Measurements from ENCODE around the gene SCARF2.

The SCARF2 gene

GRCh38 chr22:20388200-20388599 lies 49.4 kb downstream of the SCARF2 start:
- Histone ChIP-seq H3K4me3 (replicated peaks; ENCODE audit: insufficient read depth, low read length) (no peak overlapping the region), H3K27me3 (ENCODE audit: insufficient read depth, poor library complexity, severe bottlenecking) (no peaks in the 10 kb centered on the region), H3K27ac (replicated peaks) (no peak overlapping the region)
- no peak for TF ChIP-seq POLR2AphosphoS5 (IDR thresholded peaks at IDR 0.05; ENCODE audit: low read depth)
- TF ChIP-seq CTCF (IDR thresholded peaks at IDR 0.05; ENCODE audit: insufficient read depth, low read length) = no peak
- TF ChIP-seq SPI1 (IDR thresholded peaks at IDR 0.05; ENCODE audit: borderline replicate concordance, low read depth) = no peak
- TF ChIP-seq GABPA (IDR thresholded peaks at IDR 0.05; ENCODE audit: low read depth) = no peak
- TF ChIP-seq, protein P1, sequence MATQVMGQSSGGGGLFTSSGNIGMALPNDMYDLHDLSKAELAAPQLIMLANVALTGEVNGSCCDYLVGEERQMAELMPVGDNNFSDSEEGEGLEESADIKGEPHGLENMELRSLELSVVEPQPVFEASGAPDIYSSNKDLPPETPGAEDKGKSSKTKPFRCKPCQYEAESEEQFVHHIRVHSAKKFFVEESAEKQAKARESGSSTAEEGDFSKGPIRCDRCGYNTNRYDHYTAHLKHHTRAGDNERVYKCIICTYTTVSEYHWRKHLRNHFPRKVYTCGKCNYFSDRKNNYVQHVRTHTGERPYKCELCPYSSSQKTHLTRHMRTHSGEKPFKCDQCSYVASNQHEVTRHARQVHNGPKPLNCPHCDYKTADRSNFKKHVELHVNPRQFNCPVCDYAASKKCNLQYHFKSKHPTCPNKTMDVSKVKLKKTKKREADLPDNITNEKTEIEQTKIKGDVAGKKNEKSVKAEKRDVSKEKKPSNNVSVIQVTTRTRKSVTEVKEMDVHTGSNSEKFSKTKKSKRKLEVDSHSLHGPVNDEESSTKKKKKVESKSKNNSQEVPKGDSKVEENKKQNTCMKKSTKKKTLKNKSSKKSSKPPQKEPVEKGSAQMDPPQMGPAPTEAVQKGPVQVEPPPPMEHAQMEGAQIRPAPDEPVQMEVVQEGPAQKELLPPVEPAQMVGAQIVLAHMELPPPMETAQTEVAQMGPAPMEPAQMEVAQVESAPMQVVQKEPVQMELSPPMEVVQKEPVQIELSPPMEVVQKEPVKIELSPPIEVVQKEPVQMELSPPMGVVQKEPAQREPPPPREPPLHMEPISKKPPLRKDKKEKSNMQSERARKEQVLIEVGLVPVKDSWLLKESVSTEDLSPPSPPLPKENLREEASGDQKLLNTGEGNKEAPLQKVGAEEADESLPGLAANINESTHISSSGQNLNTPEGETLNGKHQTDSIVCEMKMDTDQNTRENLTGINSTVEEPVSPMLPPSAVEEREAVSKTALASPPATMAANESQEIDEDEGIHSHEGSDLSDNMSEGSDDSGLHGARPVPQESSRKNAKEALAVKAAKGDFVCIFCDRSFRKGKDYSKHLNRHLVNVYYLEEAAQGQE (IDR thresholded peaks at IDR 0.05; ENCODE audit: insufficient replicate concordance, low read depth) = no peak
- DNase-seq (ENCODE audit: low read depth in 1 of 2, low spot score in 1 of 2) = no peak

GRCh38 chr22:20386972-20387371 lies 50.7 kb downstream of the SCARF2 start:
- TF ChIP-seq CTCF (IDR thresholded peaks at IDR 0.05; ENCODE audit: insufficient read depth, low read length) (no peak), POLR2AphosphoS5 (IDR thresholded peaks at IDR 0.05; ENCODE audit: low read depth) (no peak), GABPA (IDR thresholded peaks at IDR 0.05; ENCODE audit: low read depth) (no peak), SPI1 (IDR thresholded peaks at IDR 0.05; ENCODE audit: borderline replicate concordance, low read depth) (no peak)
- TF ChIP-seq, protein P1 (IDR thresholded peaks at IDR 0.05; ENCODE audit: insufficient replicate concordance, low read depth) = no peak
- no peak overlapping the region for H3K4me3 ChIP-seq (replicated peaks; ENCODE audit: insufficient read depth, low read length)
- no peak overlapping the region for H3K27ac ChIP-seq (replicated peaks)
- H3K27me3 ChIP-seq (ENCODE audit: insufficient read depth, poor library complexity, severe bottlenecking) = no peaks in the 10 kb centered on the region
- no peak for DNase-seq (ENCODE audit: low read depth in 1 of 2, low spot score in 1 of 2)

DNA sequence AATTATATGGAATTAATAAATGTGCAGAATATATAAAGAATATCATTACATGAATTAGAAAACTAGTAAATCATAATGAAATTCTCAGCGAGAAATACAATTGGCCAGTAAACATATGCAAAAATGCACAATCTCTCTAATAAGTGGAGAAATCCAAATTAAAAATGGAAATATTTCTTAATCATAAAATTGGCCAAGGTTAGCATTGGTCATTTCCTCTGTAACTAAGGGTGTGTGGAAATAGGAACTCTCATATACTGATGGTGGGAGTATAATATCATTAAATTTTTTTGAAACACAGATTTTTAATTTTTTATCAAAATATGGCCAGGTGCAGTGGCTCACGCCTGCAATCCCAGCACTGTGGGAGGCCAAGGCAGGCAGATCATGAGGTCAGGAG lies 51.3 kb downstream of the SCARF2 start:
- DNase-seq (ENCODE audit: low read depth in 1 of 2, low spot score in 1 of 2) = no peak

More for the DNA sequence above, 51.3 kb downstream of the SCARF2 start:
- Histone ChIP-seq H3K27ac (replicated peaks) (no peak overlapping the region), H3K4me3 (replicated peaks; ENCODE audit: insufficient read depth, low read length) (no peak overlapping the region), H3K27me3 (ENCODE audit: insufficient read depth, poor library complexity, severe bottlenecking) (no peaks in the 10 kb centered on the region)
- no peak for TF ChIP-seq SPI1 (IDR thresholded peaks at IDR 0.05; ENCODE audit: borderline replicate concordance, low read depth)
- no peak for TF ChIP-seq POLR2AphosphoS5 (IDR thresholded peaks at IDR 0.05; ENCODE audit: low read depth)
- TF ChIP-seq, protein P1 (IDR thresholded peaks at IDR 0.05; ENCODE audit: insufficient replicate concordance, low read depth) = no peak
- TF ChIP-seq GABPA (IDR thresholded peaks at IDR 0.05; ENCODE audit: low read depth) = no peak
- no peak for TF ChIP-seq CTCF (IDR thresholded peaks at IDR 0.05; ENCODE audit: insufficient read depth, low read length)
